Measurements from ENCODE around the gene SMPD3.

DNA sequence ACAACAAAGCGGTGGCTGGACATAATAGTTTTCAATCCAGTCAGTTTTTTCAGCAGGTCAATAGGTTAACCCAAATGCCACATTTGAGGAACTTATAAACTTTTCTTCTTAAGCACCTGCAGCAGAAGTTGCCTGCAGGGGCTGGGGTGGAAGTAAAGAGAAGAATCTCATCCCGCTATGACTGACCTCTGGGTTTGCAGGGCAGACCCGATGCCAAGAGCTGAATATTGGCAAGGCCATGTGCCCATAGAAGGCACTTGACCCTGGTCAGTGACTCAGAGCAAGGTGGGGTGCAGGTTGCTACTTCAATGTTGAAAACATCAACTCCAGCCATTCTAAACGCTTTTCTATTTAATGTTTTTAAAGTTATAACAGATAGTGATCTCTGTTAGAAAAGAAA, 17.9 kb upstream of the SMPD3 start:
- TF ChIP-seq, protein P1, sequence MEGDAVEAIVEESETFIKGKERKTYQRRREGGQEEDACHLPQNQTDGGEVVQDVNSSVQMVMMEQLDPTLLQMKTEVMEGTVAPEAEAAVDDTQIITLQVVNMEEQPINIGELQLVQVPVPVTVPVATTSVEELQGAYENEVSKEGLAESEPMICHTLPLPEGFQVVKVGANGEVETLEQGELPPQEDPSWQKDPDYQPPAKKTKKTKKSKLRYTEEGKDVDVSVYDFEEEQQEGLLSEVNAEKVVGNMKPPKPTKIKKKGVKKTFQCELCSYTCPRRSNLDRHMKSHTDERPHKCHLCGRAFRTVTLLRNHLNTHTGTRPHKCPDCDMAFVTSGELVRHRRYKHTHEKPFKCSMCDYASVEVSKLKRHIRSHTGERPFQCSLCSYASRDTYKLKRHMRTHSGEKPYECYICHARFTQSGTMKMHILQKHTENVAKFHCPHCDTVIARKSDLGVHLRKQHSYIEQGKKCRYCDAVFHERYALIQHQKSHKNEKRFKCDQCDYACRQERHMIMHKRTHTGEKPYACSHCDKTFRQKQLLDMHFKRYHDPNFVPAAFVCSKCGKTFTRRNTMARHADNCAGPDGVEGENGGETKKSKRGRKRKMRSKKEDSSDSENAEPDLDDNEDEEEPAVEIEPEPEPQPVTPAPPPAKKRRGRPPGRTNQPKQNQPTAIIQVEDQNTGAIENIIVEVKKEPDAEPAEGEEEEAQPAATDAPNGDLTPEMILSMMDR (IDR thresholded peaks at IDR 0.05), result no peak
- TF ChIP-seq POLR2A (IDR thresholded peaks at IDR 0.05), result no peak
